ENCODE measurements around the gene KDELR1.
A peak's percentile ranks its signal among the peaks of the same experiment; 100 is the strongest.

The KDELR1 gene

DNA sequence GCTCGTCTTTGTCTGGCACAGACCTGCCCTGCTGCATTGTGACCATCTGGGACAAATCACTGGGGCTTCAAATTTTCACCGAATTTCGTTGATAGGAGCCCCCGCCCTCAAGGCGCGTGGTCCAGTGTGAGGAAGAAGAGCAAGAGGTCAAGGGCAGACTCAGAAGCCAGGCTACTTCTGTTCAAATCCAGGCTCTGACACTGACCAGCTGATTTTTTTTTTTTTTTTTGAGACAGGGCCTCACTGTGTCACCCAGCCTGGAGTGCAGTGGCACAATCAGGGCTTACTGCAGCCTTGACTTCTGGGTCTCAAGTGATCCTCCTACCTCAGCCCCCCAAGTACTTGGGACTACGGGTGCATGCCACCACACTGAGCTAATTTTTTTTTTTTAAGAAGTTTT lies 20.0 kb downstream of the KDELR1 start:
- no peak for DNase-seq (ENCODE audit: low spot score)

DNA sequence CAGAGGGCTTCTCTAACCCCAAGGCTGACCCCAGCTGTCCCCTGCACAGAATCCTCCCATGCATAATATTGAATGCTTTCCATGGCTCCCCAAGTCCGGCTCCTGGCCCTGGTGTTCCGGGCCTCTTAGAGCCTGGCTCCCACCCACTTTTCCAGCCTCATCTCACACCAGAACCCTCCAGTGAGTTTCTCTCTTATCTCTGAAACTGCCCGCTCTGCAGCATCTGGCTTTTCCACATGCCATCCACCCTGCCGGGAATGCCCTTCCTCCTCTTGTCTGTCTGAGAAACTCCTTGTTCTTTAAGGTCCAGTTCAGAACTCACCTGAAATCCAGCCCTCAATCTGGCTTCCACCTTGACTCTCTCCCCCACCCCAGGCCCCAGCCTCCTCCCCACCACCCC lies 20.4 kb downstream of the KDELR1 start:
- DNase-seq (ENCODE audit: low spot score) = no peak

DNA sequence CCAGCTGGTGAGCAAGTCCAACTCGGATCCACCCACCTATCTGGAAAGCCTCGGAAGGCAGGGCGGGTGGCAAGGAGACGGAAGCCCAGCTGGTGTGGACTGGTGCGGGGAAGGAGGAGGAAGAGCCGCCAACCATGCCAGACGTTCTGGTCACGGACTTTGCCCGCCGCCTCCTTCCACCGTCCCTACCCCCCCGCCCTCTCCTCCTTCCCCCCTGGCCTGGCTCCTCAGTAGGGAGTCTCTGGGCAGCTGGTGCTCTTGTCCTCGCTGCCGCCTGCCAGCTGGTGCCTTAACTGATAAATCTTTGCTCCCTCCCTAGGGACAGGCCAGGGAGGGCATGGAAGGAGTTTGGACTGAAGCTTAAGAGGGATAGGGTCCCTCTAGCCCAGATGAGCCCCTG lies 22.4 kb downstream of the KDELR1 start:
- DNase-seq (ENCODE audit: low spot score) = no peak

DNA sequence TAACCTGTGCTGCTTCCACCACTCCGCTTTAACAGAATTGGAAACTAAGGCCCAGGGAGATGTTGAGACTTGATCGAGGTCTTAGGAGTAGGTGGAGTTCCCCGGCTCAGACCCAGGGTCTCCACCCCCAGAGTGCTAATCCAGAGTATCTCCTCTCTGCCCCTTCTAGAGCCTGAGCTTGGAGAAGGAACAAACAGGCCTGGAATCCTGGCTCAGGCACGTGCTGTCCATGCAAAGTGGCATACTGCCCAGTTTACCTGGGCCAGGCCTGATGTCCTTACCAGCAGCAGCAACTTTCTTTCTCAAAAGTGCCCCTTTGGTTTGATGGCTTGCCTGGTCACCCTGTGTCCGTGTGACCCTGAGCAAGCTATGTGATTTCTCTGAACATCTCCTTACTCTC lies 23.5 kb downstream of the KDELR1 start:
- no peak for DNase-seq (ENCODE audit: low spot score)

DNA sequence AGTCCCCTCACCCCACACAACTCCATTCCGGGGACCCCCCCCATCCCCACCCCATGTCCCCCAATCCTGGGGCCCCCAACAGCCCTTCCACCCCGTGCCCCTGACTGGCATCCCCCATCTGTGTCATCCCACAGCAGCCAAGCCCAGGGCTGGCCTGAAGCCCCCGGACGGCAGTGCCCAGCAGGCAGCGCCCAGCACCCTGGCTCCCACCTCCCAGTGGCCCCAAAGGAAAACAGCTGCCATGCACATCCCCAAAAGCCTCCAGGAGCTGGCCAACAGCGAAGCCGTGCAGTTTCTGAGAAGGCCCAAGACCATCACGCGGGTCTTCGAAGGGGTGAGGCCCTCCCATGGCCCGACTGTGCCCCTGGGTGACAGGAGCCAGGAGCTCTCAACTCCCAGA lies 25.7 kb downstream of the KDELR1 start:
- no peak for DNase-seq (ENCODE audit: low spot score)

DNA sequence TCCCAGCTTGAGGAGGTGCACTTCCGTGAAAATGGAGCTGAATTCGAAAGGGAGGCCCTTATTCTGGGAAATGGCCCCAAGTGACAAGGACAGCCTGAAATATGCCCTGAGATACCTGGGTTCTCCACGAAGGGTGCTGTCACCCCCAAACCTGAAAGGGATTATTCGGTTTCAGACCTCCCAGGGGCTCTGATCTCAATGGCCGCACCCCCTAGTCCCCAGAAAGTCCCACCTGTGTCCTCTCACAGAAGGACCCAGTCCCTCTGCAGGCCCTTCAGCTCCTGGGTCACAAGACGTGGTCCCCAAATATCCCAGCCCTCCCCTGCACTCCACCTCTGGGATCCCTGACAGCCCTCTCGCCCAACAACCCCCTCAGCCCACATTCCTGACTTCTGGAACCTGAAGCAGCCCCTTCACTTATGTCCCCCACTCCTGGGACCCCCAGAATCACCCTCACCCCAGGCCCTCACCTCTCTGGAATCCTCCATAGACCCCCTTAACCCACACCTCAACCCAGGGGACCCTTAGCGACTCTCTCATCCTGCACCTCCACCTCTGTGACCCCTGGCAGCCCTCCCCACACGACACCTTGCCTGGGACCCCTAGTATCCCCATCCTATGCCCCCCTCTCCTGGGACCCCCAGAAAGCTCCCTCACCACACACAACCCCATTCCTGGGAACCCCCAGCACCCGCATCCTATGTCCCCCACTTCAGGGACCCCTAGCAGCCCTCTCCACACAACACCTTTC lies 26.6 kb downstream of the KDELR1 start:
- no peak for DNase-seq (ENCODE audit: low spot score)

DNA sequence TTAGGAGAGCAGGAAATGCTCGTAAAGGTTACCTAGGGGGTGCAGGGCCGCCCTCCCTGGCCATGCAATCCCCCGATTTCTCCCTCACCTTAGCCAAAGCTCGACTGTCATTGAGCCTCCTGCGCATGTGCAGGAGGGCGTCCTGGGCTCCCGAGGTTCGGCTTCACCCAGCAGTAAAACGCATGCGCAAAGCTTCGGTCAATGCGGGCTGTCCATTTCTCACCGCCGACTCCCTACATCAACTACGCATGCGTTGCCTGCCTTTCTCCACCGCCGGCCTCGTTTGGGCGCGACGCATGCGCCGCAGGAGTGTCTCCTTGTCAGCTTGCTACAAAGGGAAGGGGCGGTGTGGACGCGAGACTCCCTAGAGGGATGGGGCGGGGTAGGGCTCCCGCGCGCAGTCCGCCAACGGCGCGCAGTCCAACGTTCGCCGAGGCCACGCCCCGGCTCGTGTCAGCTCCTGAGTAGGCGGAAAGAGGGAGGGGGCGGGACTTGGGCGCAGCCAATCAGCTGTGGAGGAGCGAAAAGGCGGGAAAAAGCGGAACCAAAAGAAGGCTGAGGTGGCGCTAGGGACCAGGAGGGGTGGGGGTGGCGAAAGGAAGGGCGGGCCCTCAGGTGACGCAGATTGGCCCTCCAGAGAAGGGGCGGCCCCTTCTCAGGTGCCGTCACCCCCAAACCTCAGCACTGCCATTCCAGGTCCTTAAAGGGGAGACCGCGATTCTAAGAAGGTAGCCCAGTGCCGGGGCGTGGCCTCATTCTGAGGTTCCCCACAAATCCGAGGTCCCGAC lies 27.3 kb downstream of the KDELR1 start, which contains the start of the genes SYNGR4 and TMEM143:
Gene SYNGR4, plus strand, starts transcription at position 558 of the 788 bp plus-strand sequence. CDS start 1,476 bp downstream, outside the sequence.
Gene TMEM143, minus strand, starts transcription at position 131 of the 788 bp plus-strand sequence. Its CDS starts 20 bp downstream, at position 111.
- DNase-seq (ENCODE audit: low spot score) = peak; percentile 99

DNA sequence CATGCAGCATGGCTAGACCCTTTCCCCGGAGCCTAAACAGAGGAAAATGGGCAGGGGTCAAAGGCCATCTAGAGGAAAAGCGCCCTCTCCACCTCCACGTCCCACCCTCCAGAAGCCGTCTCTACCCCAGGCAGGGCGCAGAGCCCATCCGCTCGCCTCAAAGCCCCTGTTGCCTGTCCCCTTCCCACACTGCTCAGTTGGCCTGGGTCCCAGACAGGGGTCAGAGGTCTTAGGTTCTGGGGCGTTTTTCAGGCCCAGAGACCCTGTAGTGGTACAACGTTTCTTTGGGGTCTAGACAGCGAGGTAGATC lies 27.9 kb downstream of the KDELR1 start:
- no peak for DNase-seq (ENCODE audit: low spot score)

DNA sequence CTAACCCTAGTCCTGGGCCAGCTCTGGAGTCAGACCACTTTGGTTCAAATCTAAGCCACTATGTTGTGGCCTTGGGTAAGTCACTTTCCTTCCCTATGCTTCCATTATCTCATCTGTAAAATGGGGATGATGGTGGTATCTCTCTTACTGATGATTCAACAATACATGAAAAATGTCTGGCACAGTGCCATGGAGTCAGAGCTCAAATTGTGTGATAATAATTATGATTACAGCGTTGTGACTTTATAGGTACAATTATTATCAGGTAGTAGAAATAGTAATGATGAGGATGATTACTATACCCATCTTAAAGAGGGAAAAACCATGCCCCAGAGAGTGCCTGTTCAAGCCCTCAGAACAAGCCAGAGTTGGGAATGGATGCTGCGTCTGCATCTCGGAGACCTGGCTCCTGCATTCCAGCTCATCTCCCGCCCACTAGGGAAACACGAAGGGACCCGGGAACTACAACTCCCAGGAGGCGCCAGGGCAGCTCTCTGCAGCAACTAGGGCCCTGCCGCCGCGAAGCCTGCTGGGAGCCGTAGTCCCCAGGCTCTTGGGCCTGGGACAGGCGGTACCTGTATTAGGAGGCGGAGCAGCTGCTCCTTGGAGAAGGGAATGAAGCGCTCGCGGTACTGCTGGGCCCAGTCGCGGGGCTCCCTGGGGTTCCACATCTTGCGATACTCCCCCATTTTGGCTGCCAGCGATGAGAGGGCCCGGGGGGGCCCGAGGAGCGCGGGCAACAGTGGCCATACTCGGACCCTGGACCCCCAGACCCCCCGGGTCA lies 28.4 kb downstream of the KDELR1 start:
- DNase-seq (ENCODE audit: low spot score) = peak; percentile 91

DNA sequence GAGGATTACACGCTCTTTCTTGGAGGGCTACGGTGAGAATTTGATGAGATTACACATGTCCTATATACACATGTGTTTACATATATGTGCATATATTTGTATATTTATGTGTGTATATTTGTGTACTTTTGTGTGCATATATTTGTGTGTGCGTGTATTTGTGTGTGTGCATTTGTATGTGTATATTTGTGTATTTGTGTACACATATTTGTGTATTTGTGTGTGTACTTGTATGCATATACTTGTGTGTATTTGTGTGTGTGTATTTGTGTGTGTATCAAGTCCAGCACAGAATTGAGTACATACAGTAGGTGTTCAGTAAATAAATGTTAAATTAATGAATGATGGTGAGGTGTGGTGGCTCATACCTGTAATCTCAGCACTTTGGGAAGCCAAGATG lies 29.4 kb downstream of the KDELR1 start:
- no peak for DNase-seq (ENCODE audit: low spot score)

DNA sequence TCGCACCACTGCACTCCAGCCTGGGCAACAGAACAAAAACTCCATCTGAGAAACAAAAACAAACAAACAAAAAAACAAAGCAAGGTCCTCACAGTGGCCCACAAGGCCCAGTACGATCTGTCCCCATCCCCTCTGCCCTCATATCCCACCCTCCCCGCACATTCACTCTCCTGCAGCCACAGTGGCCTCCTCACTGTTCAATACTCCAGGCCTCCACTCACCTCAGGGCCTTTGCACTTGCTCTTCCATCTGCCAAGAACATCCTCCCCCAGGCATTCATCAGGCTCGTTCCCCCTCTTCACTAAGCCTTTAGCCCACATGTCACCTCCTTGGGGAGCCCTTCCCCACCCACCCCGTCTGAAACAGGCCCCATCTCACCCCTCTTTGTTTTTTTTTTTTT lies 32.2 kb downstream of the KDELR1 start:
- no peak for DNase-seq (ENCODE audit: low spot score)

DNA sequence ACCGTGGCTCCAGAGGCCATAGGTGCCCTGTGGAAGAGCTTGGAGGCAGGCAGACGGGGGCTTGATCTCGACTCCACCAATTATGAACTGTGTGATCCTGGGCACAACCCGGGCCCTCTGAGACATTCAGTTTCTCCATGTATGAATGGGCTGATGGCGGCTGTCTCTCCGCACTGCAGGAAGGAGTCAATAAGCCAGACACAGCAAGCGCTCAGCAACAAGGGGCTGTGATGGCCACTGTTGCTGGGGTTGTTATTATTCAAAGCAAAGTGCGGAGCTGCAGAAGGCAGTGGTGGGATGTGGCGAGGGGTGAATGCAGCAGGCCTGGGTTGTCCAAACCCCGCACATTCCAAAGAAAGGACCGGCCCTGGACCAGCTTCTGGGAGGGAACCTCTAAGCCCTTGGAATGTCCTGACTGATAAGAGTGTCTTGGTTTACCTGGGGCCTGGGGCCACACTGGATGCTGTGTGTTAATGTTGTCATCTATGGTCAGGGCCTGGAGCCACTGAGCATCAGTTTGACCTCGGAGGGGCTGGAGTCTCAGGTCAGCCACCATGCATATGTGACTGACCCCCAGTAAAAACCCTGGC lies 35.9 kb downstream of the KDELR1 start:
- DNase-seq (ENCODE audit: low spot score) = no peak

DNA sequence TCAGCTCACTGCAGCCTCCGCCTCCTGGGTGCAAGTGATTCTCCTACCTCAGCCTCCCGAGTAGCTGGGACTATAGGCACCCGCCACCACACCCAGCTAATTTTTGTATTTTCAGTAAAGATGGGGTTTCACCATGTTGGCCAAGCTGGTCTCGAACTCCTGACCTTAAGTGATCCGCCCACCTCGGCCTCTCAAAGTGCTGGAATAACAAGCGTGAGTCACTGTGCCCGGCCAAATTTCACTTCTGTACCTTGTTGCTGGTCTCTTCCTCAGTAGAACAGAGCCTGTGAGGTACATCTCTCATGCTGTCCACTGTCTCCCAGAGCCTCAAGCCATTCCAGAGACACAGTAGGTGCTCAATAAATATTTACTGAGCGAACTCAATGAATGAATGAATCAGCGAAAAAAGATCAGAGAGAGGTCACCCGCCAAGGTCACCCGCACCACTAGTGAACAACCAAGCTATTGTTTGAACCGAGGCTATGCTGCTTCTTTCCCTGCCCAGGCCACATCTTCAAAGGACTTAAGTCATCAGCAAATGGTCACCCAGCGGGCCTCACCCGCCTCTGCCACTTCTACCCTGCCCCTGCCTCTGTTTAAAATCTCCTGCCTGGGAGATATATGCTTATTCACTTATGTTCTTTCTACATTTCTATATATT lies 36.9 kb downstream of the KDELR1 start:
- DNase-seq (ENCODE audit: low spot score) = no peak

DNA sequence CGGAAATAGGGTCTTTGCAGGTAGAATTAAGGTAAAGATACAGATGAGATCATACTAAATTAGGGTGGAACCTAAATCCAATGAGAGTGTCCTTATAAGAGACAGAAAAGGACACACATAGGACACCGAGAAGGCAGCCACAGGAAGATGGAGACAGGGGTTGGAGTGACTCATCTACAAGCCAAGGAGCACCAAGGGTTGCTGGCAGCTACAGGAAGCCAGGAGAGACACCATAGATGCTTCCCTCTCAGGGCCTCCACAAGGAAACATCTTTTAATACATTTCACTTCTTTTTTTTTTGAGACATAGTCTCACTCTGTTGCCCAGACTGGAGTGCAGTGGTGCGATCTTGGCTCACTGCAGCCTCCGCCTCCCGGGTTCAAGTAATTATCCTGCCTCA lies 37.7 kb downstream of the KDELR1 start:
- no peak for DNase-seq (ENCODE audit: low spot score)

DNA sequence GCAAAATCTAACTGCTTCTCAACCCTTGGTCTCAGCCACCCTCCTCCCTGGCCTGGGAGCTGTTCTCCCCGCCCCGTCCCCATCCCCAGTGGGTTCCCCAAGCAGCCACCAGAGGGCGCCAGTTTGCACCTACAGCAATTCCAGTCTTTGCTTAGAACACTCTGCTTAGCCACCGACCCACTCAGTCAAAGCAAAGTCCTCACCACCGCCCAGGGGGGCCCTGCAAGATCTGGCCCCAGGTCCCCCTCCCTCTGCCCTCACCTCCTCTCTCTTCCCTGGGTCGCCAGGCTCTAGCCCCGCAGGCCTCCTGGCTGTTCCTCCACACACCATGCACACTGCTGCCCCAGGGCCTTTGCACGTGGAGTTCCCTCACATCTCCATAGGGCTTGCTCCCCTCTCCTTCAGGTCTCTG lies 40.0 kb downstream of the KDELR1 start:
- peak; percentile 80 for DNase-seq (ENCODE audit: low spot score)

DNA sequence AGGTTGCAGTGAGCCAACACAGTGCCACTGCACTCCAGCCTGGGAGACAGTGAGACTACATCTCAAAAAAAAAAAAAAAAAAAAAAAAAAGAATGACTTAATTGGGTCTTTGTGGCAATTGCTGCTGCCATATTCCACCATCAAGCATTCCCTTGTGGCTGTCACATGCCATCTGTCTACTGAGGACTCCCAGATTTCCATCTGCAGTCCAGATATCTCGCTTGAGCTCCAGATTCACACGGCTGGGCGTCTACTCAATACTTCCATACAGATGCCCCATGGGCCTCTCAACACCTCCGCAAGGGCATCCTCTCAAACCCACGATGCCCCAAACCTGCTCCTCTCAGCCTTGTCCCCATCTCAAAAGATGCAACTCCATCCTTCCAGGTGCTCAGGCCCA lies 40.5 kb downstream of the KDELR1 start:
- no peak for DNase-seq (ENCODE audit: low spot score)

DNA sequence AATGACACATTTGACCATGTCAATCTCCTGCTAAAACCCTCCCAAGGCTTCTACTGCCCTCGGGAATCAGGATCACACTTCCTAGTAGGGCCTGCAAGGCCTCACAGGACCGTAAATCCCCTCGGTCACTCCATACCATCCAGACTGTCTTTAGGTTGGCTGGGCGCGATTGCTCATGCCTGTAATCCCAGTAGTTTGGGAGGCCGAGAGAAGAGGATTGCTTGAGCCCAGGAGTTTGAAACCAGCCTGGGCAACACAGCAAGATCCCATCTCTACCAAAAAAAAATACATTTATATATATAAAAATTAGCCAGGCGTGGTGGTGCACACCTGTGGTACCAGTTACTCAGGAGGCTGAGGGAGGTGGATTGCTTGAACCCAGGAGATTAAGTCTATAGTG lies 42.6 kb downstream of the KDELR1 start:
- no peak for DNase-seq (ENCODE audit: low spot score)

DNA sequence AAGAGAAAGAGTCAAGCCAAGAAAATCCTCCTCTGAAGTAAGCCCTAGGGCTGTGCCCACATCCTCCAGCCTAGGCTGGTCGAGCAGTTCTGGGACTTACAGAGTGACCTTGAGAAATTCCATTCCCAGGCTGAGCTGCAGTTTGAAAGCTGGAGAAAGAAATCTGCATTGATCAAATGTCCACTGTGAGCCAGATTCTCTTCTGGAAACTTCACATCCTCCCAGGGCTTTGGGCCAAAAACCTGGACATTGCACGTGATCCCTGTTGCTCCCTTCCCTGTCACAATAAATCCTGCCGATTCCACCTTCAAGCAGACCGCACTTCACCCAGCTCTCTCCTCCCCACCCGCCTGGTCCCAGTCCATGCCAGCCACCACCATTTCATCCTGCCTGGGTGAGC lies 43.3 kb downstream of the KDELR1 start:
- no peak for DNase-seq (ENCODE audit: low spot score)

DNA sequence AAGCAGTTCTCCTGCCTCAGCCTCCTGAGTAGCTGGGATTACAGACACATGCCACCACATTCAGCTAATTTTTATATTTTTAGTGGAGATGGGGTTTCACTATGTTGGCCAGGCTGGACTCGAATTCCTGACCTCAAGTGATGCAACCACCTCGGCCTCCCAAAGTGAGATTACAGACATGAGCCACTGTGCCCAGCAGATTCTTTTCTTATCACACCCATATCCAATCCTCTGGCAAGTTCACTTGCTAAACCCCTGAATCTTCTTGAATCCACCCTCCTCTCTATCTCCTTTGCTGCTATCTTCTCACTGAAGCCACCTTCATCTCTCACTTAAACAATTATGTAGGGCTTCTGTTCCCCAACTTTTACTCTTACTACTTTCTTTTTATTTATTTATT lies 45.2 kb downstream of the KDELR1 start:
- no peak for DNase-seq (ENCODE audit: low spot score)

DNA sequence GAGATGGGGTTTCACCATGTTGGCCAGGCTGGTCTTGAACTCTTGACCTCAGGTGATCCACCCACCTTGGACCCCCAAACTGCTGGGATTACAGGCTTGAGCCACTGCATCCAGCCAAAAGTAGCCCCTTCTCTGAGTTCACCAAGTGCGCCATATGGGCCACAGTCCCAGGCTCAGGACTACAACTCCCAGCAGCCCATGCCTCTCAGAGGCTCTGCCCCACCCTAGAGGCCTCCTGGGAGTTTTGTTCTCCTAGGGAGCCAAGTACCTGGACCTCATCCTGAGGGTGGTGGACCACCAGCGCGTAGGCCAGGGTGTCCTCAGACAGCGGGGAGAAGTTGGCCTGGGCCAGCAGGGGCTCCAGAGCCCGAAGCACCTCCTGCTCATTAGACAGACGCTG lies 46.5 kb downstream of the KDELR1 start:
- DNase-seq (ENCODE audit: low spot score) = no peak

DNA sequence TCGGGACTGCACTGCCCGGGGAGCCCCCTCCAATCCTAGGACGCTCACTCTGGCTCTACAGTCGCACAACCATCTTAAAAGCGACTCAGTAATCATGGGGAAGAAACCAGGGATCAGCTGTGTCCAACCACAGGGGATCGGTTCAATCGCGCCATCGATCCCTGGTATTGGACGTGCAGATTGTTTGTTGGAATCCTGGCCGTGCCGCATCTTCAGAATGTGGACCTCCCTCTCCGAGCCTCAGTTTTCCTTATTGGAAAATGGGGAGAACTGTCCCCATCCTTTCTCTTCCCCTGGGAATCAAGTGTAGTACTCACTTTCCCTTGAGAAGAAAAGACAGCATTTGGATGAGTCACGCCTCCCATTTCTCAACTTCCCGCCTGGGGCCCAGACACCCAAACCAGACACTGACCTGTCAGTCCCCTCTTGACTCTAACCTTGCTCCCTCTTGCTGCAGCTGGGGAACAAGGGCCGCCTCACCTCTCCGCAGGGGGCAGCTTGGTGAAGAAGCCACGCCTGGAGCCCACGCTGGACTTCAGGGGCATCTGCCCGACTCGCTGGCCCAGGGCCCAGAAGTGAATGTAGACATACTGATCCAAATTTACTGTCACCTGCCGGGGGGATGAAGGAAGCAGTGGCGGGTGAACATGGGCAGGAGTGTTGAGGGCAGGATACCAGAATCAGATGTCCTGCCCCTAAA lies 48.4 kb downstream of the KDELR1 start:
- no peak for DNase-seq (ENCODE audit: low spot score)

All from germinal center (tissue), 1 donor.